ENCODE results near the gene ANKRD35. TPM values are rescaled to one million over a fixed set of nuclear protein-coding genes. Genes with fewer than 3 reads are reported as not detected.

Gene ANKRD35
- total and polyA plus RNA-seq, 9 of the 15 experiments (the other 6 are each of a cell fraction or from before 2014, with no cell fraction given): 0.07 to 0.14 (median 0.07) TPM; not detected in 5

- TF ChIP-seq E4F1 (CRISPR knock-in tag; IDR thresholded peaks at IDR 0.05; ENCODE audit: borderline replicate concordance) (no peak), GABPA (tag; conservative IDR thresholded peaks at IDR 0.05; ENCODE audit: low read depth) (no peak), ZBTB40 (IDR thresholded peaks at IDR 0.05) (no peak), ZBTB40 (CRISPR knock-in tag; IDR thresholded peaks at IDR 0.05) (no peak), BMI1 (IDR thresholded peaks at IDR 0.05; ENCODE audit: low read length) (no peak), SMAD1 (IDR thresholded peaks at IDR 0.05; ENCODE audit: low read depth, low read length, partially characterized antibody) (peak; percentile 27), ZNF57 (CRISPR knock-in tag; IDR thresholded peaks at IDR 0.05) (no peak), PHF21A (IDR thresholded peaks at IDR 0.05; ENCODE audit: borderline replicate concordance, low read depth) (no peak), NFYB (IDR thresholded peaks at IDR 0.05; ENCODE audit: extremely low read depth, insufficient read length) (no peak), ZNF507 (tag; conservative IDR thresholded peaks at IDR 0.05) (no peak), YBX1 (IDR thresholded peaks at IDR 0.05) (no peak)
Observed at GRCh38 chr1:145918144-145918991, 32.7 kb upstream of the ANKRD35 start, which contains the start of gene PEX11B (continued).
